ENCODE measurements around the gene PTPN14. TPM values are rescaled to one million over a fixed set of nuclear protein-coding genes. Genes with fewer than 3 reads are reported as not detected.

The PTPN14 gene
- total and polyA plus RNA-seq, 2 experiments from 2014 or later = 18.7 to 70.2 TPM

DNA sequence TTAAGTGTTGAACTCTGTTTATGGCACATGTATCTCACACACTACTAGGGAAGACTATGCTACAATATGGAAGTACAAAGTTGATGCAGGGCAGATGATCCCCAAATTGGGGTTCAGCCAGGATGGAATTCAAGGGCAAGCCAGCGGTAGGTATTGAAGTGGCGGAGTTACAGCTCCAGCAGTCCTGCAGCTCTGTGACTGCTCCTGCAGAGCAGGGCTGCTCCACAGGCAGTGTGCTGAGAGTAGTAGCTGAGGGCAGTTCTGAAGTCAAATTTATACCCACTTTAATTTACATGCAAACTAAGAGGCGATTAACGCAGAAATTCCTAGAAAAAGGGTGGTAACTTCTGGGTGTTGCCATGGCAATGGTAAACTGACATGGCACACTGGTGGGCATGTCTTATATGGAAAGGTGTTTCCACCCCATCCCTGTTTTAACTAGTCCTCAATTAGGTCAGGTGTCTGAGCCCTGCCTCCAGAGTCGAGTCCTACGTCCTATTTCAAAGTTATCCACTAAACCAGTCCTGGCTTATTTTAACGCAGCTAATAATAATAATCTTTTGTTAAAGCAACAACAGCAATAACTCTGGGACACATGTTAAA, 31.0 kb upstream of the PTPN14 start:
- H3K36me3 ChIP-seq (ENCODE audit: insufficient read depth) = no peaks in the 10 kb centered on the region
- no peaks in the 10 kb centered on the region for H3K27me3 ChIP-seq (ENCODE audit: insufficient read depth)
- ATAC-seq = peak; percentile 94
- H3K4me1 ChIP-seq (ENCODE audit: insufficient read depth) = peaks cover 11% of the 10 kb centered on the region
- peak overlapping the region; percentile 48; the same call in 1 of the 2 replicates for H2AFZ ChIP-seq
- H4K20me1 ChIP-seq (replicated peaks; ENCODE audit: insufficient read depth) = no peaks in the 10 kb centered on the region
- peak; percentile 71 for DNase-seq (ENCODE audit: low spot score)
- peaks cover 5% of the 10 kb centered on the region for H3K27me3 Mint-ChIP-seq (ENCODE audit: insufficient read depth, low read depth, poor library complexity)
- no peak overlapping the region for H3K27ac Mint-ChIP-seq
- H3K4me3 Mint-ChIP-seq = no peak overlapping the region
- peak overlapping the region; percentile 30; the same call in 1 of the 2 replicates for H3K4me2 ChIP-seq
- peaks cover 16% of the 10 kb centered on the region for H3K4me1 Mint-ChIP-seq
- no peaks in the 10 kb centered on the region for H3K9me2 ChIP-seq (ENCODE audit: insufficient read depth)
- 0 out of 2 replicates have a peak overlapping the region, but pooled peaks have one; percentile 7 for H3K27ac ChIP-seq (ENCODE audit: low read depth)
- H3F3A ChIP-seq (replicated peaks; ENCODE audit: low read depth) = no peaks in the 10 kb centered on the region
- H3K9me3 Mint-ChIP-seq = peaks cover 8% of the 10 kb centered on the region; the same call in 1 of the 3 replicates
- no peaks in the 10 kb centered on the region for H3K79me2 ChIP-seq (replicated peaks; ENCODE audit: insufficient read depth)
- TF ChIP-seq, protein P1, sequence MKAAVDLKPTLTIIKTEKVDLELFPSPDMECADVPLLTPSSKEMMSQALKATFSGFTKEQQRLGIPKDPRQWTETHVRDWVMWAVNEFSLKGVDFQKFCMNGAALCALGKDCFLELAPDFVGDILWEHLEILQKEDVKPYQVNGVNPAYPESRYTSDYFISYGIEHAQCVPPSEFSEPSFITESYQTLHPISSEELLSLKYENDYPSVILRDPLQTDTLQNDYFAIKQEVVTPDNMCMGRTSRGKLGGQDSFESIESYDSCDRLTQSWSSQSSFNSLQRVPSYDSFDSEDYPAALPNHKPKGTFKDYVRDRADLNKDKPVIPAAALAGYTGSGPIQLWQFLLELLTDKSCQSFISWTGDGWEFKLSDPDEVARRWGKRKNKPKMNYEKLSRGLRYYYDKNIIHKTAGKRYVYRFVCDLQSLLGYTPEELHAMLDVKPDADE (IDR thresholded peaks at IDR 0.05) = no peak
- TF ChIP-seq ZNF331 (CRISPR knock-in tag; IDR thresholded peaks at IDR 0.05; ENCODE audit: low read depth) (no peak), JUNB (IDR thresholded peaks at IDR 0.05; ENCODE audit: unreplicated experiment) (no peak), POLR2AphosphoS5 (IDR thresholded peaks at IDR 0.05; ENCODE audit: low read depth) (no peak), NANOG (IDR thresholded peaks at IDR 0.05; ENCODE audit: borderline replicate concordance) (no peak), EZH2phosphoT487 (IDR thresholded peaks at IDR 0.05; ENCODE audit: unreplicated experiment) (no peak), STAT1 (IDR thresholded peaks at IDR 0.05; ENCODE audit: unreplicated experiment) (no peak), EZH2 (IDR thresholded peaks at IDR 0.05; ENCODE audit: low read depth, unreplicated experiment) (no peak), CREB1 (CRISPR knock-in tag; IDR thresholded peaks at IDR 0.05; ENCODE audit: low read depth) (no peak)
- TF ChIP-seq, protein P2, sequence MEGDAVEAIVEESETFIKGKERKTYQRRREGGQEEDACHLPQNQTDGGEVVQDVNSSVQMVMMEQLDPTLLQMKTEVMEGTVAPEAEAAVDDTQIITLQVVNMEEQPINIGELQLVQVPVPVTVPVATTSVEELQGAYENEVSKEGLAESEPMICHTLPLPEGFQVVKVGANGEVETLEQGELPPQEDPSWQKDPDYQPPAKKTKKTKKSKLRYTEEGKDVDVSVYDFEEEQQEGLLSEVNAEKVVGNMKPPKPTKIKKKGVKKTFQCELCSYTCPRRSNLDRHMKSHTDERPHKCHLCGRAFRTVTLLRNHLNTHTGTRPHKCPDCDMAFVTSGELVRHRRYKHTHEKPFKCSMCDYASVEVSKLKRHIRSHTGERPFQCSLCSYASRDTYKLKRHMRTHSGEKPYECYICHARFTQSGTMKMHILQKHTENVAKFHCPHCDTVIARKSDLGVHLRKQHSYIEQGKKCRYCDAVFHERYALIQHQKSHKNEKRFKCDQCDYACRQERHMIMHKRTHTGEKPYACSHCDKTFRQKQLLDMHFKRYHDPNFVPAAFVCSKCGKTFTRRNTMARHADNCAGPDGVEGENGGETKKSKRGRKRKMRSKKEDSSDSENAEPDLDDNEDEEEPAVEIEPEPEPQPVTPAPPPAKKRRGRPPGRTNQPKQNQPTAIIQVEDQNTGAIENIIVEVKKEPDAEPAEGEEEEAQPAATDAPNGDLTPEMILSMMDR (conservative IDR thresholded peaks at IDR 0.05; ENCODE audit: low read depth in 2 of 2) = no peak
- TF ChIP-seq, protein P3, sequence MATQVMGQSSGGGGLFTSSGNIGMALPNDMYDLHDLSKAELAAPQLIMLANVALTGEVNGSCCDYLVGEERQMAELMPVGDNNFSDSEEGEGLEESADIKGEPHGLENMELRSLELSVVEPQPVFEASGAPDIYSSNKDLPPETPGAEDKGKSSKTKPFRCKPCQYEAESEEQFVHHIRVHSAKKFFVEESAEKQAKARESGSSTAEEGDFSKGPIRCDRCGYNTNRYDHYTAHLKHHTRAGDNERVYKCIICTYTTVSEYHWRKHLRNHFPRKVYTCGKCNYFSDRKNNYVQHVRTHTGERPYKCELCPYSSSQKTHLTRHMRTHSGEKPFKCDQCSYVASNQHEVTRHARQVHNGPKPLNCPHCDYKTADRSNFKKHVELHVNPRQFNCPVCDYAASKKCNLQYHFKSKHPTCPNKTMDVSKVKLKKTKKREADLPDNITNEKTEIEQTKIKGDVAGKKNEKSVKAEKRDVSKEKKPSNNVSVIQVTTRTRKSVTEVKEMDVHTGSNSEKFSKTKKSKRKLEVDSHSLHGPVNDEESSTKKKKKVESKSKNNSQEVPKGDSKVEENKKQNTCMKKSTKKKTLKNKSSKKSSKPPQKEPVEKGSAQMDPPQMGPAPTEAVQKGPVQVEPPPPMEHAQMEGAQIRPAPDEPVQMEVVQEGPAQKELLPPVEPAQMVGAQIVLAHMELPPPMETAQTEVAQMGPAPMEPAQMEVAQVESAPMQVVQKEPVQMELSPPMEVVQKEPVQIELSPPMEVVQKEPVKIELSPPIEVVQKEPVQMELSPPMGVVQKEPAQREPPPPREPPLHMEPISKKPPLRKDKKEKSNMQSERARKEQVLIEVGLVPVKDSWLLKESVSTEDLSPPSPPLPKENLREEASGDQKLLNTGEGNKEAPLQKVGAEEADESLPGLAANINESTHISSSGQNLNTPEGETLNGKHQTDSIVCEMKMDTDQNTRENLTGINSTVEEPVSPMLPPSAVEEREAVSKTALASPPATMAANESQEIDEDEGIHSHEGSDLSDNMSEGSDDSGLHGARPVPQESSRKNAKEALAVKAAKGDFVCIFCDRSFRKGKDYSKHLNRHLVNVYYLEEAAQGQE (IDR thresholded peaks at IDR 0.05; ENCODE audit: unreplicated experiment) = no peak
- peaks cover 8% of the 10 kb centered on the region for H3K36me3 Mint-ChIP-seq (ENCODE audit: low read depth)
- H3K4me3 ChIP-seq = no peak overlapping the region

All from GM23338 (cell line).